Loucy (cell line): Measurements from ENCODE around the gene GAREM2.

ENCODE experiments used
- EZH2phosphoT487 ChIP-seq: fragments of 200-600 bp; IDR thresholded peaks from 2 replicates; pipeline ENCODE4 v1.6.1; 2018; ENCODE audit warnings: antibody characterized with exemption, mild to moderate bottlenecking, moderate library complexity, borderline replicate concordance
- TF ChIP-seq, protein P1 (sequence below): fragments of 200-600 bp; sonication (generic); conservative IDR thresholded peaks from 2 replicates; pipeline ENCODE4 v1.5.1; 2014; ENCODE audit warnings: mild to moderate bottlenecking, antibody characterized with exemption, low read length

- TF ChIP-seq, protein P1, sequence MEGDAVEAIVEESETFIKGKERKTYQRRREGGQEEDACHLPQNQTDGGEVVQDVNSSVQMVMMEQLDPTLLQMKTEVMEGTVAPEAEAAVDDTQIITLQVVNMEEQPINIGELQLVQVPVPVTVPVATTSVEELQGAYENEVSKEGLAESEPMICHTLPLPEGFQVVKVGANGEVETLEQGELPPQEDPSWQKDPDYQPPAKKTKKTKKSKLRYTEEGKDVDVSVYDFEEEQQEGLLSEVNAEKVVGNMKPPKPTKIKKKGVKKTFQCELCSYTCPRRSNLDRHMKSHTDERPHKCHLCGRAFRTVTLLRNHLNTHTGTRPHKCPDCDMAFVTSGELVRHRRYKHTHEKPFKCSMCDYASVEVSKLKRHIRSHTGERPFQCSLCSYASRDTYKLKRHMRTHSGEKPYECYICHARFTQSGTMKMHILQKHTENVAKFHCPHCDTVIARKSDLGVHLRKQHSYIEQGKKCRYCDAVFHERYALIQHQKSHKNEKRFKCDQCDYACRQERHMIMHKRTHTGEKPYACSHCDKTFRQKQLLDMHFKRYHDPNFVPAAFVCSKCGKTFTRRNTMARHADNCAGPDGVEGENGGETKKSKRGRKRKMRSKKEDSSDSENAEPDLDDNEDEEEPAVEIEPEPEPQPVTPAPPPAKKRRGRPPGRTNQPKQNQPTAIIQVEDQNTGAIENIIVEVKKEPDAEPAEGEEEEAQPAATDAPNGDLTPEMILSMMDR = no peak
- TF ChIP-seq EZH2phosphoT487 = no peak
Measured at GRCh38 chr2:26175466-26176278, 2.8 kb downstream of the GAREM2 start.
